GM19328 (cell line): ENCODE data around the gene PAQR4.

Experiments
- ATAC-seq: cut with Tn5 transposase; IDR thresholded peaks from one replicate; pipeline ENCODE4 v1.9.1; 2021; ENCODE audit warnings: mild to moderate bottlenecking, moderate library complexity; ENCODE audit not compliant: unreplicated experiment

PAQR4 gene

DNA sequence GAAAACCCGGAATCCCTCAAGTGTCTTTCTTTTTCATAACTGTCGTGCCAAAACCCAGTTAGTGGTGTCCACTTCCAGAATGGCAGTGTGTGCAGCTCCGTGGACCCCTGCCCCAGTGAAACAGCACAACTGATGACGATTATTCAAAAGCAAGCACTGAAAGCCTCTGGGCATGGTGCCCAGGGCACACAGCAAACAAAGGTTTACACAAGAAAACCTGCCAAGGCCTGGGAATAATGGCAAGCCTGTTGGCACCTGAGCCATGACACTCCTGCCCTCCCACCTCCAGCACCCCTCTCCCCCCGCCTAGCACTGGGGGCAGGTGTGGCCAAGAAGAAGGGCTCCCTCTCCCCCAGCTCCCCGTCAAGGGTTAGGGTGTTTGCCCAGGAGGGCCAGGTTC, 8.3 kb downstream of the PAQR4 start:
- no peak for ATAC-seq

DNA sequence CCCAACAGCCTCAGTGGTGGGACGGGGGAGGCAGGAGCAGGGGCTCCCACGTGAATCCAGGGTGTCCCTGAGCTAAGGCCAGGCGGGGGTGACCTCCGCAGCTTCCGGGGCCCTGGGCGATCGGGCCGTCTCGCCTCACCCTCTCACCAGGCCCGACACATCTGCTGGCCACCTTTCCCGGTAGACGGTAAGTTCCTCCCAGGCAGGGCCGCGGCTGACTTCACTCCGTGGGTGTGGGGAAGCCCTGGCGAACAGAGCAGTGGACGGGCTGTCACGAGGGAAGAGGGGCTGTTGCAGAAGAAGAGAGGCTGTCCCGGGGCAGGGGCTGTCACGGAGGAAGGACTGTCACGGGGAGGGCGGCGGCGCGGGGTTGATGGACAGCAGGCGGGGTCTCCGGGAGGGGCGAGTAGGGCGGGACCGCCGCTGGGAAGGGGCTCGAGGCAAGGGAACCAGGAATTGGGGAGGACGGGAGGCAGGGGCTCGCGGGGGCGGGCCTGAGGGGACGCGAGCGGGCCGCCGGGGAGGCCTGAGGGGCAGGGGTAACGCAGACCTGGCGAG, 10.6 kb downstream of the PAQR4 start:
- no peak for ATAC-seq

- ATAC-seq, result peak; percentile 75
These were observed 11.4 kb downstream of the PAQR4 start, which contains the start of gene PKMYT1 for GRCh38 chr16:2980227-2981176. PKMYT1 (minus strand) TSS chr16:2980446; CDS start chr16:2979657, 789 bp downstream.

- no peak for ATAC-seq
These were observed 12.2 kb downstream of the PAQR4 start for GRCh38 chr16:2981177-2981898.

GRCh38 chr16:2981899-2982250, 12.7 kb downstream of the PAQR4 start:
- no peak for ATAC-seq

GRCh38 chr16:2982402-2982801, 13.3 kb downstream of the PAQR4 start:
- no peak for ATAC-seq

- no peak for ATAC-seq
These were observed 14.6 kb downstream of the PAQR4 start for GRCh38 chr16:2983706-2984136.

DNA sequence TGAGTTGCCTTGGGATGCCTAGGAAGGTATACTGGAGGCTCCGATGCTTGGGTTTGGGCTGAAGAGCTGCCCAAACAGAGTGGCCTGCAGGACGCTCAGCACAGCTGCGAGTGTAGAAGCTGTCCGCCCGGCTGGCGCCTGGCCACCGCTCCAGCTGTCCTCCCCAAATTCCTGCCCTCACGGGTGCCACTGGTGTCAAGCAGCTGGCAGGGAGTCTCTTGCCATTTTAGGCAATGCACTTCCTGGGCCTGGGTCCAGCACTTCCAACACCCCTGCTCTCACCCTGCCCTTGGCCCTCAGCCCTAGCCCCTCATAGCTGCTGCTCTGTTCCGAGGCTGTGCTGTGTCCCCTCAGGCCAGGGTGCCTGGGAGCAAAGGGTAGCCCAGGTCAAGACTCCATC, 16.3 kb downstream of the PAQR4 start:
- no peak for ATAC-seq

DNA sequence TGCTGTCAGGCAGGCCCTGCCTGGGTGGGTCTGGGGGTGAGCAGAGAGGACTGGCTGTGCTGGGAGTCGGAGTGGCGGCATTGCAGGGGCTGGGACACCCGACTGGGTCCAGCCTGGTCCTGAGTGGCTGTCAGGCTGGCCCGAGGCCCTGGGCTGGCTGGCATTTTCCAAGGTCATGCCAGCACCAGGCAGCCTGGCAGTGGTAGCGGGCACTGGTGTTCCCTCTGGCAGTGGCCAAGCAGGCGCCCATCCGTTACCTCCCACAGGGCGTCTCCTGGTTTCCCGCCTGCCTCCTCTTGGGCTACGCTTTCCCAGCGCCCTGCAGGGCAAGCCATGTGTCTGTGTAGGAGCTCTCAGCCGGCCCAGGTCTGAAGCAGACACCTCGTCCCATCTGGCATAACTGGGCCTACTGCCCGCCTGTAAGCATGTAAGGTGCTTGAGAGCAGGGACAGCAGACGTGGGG, 16.8 kb downstream of the PAQR4 start:
- ATAC-seq, result no peak

- ATAC-seq, result no peak
These were observed 17.6 kb downstream of the PAQR4 start for GRCh38 chr16:2986623-2987188.

DNA sequence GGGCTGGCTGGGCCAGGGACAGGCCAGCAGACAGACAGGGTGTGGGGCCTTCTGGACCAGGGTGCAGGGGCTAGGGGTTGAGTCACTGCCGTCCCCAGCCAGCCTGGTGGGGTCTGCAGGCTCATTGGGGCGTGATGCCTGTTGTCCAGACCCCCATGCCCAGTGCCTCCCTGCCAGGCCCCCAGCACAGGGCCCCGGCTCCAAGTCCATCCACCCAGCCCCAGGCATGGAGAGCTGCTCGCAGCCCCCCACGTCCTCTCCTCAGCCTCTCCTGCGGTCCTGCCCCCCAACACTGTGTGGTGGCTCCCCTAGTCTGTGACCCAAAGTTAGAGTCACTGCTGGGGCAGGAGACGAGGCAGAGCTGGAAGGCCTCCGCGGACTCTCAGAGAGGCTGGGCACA, 18.1 kb downstream of the PAQR4 start:
- no peak for ATAC-seq

DNA sequence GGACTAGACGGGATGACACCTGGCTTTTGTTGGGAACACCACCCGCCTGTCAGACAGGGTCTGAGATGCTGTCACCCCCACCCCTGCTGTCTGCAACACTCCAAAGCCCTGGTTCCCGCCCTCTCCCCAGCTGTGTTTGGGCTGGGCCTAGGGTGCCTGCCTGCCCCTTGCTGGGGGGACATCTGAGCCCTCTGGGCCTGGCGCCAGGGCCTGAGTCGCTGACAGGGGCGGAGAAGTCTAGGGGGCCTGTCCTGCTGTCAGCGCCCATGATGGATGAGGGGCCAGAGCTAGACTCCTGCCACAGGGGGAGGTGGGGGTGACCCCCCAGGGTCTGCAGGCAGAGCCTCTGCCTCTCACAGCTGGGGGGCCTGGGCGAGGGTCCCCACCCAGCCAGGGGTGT, 18.7 kb downstream of the PAQR4 start:
- ATAC-seq, result no peak

DNA sequence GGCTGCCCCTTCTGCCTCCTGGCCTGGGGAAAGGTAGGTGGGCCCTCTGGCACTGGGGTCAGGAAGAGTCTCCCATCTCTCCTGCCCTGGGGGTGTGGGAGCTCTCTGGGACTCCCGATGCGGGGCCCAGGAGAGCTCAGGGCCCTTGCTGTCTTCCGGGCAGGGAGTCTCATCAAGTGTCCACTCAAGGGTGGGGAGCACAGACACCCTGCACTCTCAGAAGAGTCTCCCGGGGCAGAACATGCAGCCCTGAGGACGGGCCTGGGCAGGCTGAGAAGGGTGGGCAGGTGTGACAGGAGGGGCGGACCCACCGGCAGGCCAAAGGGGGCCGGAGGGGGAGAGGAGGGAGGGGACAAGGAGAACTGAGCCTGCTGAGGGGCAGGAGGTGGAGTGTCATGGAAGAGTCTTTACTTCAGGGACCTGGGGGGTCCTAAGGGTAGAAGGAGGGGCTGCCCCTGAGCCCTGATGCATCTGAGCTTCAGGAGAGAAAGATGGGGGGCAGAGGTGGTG, 19.5 kb downstream of the PAQR4 start:
- ATAC-seq, result no peak

DNA sequence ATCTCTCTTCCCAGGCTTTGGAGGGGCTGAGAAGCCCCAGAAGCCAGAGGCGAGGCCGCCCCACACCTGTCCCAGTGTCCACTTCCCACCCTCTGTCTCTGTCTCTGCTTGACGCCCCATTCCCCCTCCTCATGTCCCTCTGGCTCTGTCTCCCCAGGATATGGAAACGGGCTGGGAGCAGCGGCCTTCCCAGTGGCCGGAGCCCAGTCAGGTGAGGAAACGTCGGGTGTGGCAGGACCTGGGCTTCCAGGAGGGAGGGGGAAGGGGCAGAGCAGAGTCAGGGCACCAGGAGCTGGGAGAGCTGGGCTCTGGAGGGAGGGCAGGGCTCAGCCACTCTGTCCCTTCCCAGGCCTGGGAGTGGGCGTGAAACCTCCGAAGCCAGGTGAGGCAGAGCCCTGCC, 21.7 kb downstream of the PAQR4 start:
- ATAC-seq, result no peak

- ATAC-seq, result no peak
These were observed 22.6 kb downstream of the PAQR4 start for GRCh38 chr16:2991566-2992261.

DNA sequence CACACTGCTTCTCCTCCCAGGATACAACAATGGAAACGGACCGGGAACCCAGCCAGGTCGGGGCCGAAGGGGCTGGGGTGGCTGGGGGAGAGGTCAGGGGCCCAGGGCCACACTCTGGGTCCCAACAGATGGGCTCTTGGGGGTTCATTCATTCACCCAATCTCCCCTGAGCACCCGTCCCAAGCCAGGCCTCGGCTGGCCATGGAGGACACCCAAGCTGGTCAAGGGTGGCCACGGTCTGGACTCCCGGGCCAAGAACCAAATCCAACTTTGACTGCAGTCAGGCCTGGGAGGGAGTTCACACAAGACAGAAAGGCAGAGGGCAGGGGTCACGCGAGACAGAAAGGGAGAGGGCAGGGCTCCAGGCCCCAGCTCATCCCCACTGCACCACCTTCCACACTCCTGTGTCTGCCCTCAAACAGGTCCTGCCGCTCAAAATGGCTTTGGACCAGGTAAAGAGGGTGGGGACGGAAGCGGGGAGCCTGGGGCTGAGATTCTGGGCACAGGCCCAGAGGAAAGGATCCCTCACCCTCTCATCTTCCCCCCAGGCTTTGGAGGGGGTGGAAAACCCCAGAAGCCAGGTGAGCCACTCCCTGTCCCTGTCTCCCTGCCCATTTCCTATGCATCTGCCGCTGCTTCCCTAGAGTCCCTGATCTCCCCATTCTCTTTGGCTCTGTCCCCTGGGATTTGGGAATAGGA, 23.4 kb downstream of the PAQR4 start:
- no peak for ATAC-seq

GRCh38 chr16:2996298-2996697, 27.1 kb downstream of the PAQR4 start:
- ATAC-seq, result no peak

DNA sequence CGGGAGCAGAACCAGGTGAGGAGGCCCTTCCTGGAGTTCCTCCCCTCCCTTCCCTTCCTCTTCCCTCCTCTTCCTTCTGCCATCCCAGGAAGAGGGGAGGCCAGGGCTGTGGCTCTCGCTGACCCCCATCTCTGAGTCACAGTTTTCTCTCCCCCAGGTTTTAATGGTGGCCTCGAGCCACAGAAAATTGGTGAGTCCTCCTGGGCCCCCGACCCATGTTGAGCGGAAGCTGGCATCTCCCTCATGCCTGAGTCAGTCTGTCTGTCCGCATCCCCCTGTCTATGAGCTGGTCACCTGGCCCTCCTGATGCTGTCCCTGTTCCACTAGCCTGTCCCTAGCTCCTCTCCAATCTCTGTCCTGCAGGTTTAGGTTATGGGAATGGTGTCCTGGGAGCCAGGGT, 30.8 kb downstream of the PAQR4 start:
- no peak for ATAC-seq

- ATAC-seq, result no peak
These were observed 31.4 kb downstream of the PAQR4 start for GRCh38 chr16:3000540-3000939.

DNA sequence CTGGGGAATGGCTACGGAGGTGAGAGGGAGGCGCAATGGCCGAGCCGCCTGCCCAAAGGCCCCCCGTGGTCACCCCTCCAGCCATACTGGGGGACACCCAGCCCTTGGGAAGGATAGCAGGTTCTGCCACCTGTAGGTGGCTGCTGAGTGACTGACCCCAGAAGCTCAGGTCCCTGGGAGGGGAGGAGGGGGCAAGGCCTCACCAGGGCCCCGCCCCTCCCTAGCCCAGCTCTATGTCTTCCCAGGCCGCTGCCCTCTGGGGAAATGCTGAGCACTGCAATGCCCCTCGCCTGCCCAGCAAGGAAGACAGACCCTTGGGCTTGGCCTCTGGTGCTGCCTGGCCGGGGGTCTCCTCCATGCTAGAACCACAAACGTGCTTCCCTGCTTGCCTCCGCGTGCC, 32.2 kb downstream of the PAQR4 start:
- ATAC-seq, result no peak
